Transverse colon (tissue), 4 donors: ENCODE measurements around the gene SMPD4.
"Not testable (repeated sequence)": the region's sequence is repeated elsewhere in the genome, so short reads cannot be mapped to it uniquely, and the experiment has no call there.

Experiments
- CTCF ChIP-seq, 5 experiments: fragments of 200-600 bp in 3 of 5; fragments of 450-650 bp in 2 of 5; sonication (generic) in 3 of 5; IDR thresholded peaks; 1 replicate in 2 of 5; 2 replicates in 3 of 5; pipeline ENCODE4 v1.5.1; 2016 to 2017; ENCODE audit warnings: antibody characterized with exemption in 5 of 5, inconsistent platforms in 3 of 5, mild to moderate bottlenecking in 2 of 5, moderate library complexity in 1 of 5
- EP300 ChIP-seq: sonication (generic); formaldehyde crosslinking; IDR thresholded peaks from one replicate; pipeline ENCODE4 v1.6.1; 2017; ENCODE audit warnings: antibody characterized with exemption, low read depth
- POLR2A ChIP-seq: fragments of 450-650 bp; IDR thresholded peaks from one replicate; pipeline ENCODE4 v1.6.1; 2016; ENCODE audit warnings: antibody characterized with exemption, mild to moderate bottlenecking, moderate library complexity
- POLR2AphosphoS5 ChIP-seq, 3 donors: sonication (generic); formaldehyde crosslinking; IDR thresholded peaks; one replicate each; pipeline ENCODE4 v1.6.1; 2016; ENCODE audit warnings: antibody characterized with exemption in 3 of 3

GRCh38 chr2:130202518-130202917 lies 21.1 kb upstream of the SMPD4 start:
- TF ChIP-seq POLR2AphosphoS5 (IDR thresholded peaks at IDR 0.05); CTCF (IDR thresholded peaks at IDR 0.05); POLR2A; EP300: not testable (repeated sequence)
